Naive B cell (primary cell): ENCODE data around the gene DNAH2. TPM values are rescaled to one million over a fixed set of nuclear protein-coding genes. Genes with fewer than 3 reads are reported as not detected.

Experiments used
- ATAC-seq, 2 donors: fragments of 150-1000 bp; cut with Tn5 transposase; 2 replicates each; pipeline ENCODE4 v1.10.0; 2021; ENCODE audit warnings: low read depth in 2 of 2, mild to moderate bottlenecking in 2 of 2, moderate library complexity in 2 of 2
- DNase-seq: peaks from one replicate; pipeline ENCODE4 v3.0.0; 2022
- H3K27ac Mint-ChIP-seq, 6 donors: one replicate each; pipeline ENCODE4 v1.8.0; 2020 to 2022; ENCODE audit warnings: mild to moderate bottlenecking in 6 of 6, mixed read lengths in 6 of 6, moderate library complexity in 5 of 6, inconsistent platforms in 2 of 6
- H3K27me3 Mint-ChIP-seq, 3 donors: one replicate each; pipeline ENCODE4 v1.8.0; 2021 to 2022; ENCODE audit warnings: mixed read lengths in 3 of 3, mild to moderate bottlenecking in 1 of 3
- H3K36me3 Mint-ChIP-seq, 2 donors: one replicate each; pipeline ENCODE4 v1.8.0; 2020 to 2022; ENCODE audit warnings: mixed read lengths in 2 of 2, inconsistent platforms in 1 of 2, mild to moderate bottlenecking in 1 of 2
- H3K4me1 Mint-ChIP-seq, 3 donors: one replicate each; pipeline ENCODE4 v1.8.0; 2020 to 2022; ENCODE audit warnings: mixed read lengths in 3 of 3, inconsistent platforms in 1 of 3, mild to moderate bottlenecking in 1 of 3, moderate library complexity in 1 of 3
- H3K4me3 Mint-ChIP-seq, 8 donors: one replicate each; pipeline ENCODE4 v1.8.0; 2020 to 2022; ENCODE audit warnings: mild to moderate bottlenecking in 8 of 8, mixed read lengths in 8 of 8, moderate library complexity in 8 of 8, inconsistent platforms in 2 of 8
- H3K9me3 Mint-ChIP-seq, 7 donors: one replicate each; pipeline ENCODE4 v1.8.0; 2020 to 2022; ENCODE audit warnings: mixed read lengths in 7 of 7, mild to moderate bottlenecking in 5 of 7, inconsistent platforms in 2 of 7, moderate library complexity in 1 of 7
- polyA plus RNA-seq, 6 donors: library from polyadenylated mRNA; unstranded; fragments of 300-500 nt; fragmentation: Illumina TruSeq; gene quantifications; one replicate each; pipeline ENCODE4 v1.2.3, GENCODE V29; 2021; ENCODE audit warnings: low read depth in 6 of 6

The DNAH2 gene
- polyA plus RNA-seq, 6 donors from 2014 or later, result not detected

- Mint-ChIP-seq H3K27ac (peak overlapping the region in 1 of 6 donors; percentile 32), H3K27me3 (peaks cover 54 to 89% (median 81%) of the 10 kb centered on the region in 3 donors), H3K4me3 (peak overlapping the region in 3 of 8 donors; percentile 9 to 58 (median 27)), H3K4me1 (peaks cover 30 to 35% (median 34%) of the 10 kb centered on the region in 3 donors), H3K9me3 (peaks cover 0 to 4% (median 0%) of the 10 kb centered on the region in 7 donors), H3K36me3 (peaks cover 4 to 34% of the 10 kb centered on the region in 2 donors)
- DNase-seq (no peak), ATAC-seq (no peak)
These were observed 10.8 kb upstream of the DNAH2 start for GRCh38 chr17:7706631-7707354.

GRCh38 chr17:7707446-7707845, 10.1 kb upstream of the DNAH2 start:
- Mint-ChIP-seq H3K9me3 (peaks cover 0 to 4% (median 0%) of the 10 kb centered on the region in 7 donors), H3K27me3 (peaks cover 59 to 90% (median 82%) of the 10 kb centered on the region in 3 donors)
- DNase-seq, result no peak

GRCh38 chr17:7707858-7708750, 9.4 kb upstream of the DNAH2 start:
- Mint-ChIP-seq H3K4me3 (no peak overlapping the region), H3K9me3 (peaks cover 0 to 4% (median 0%) of the 10 kb centered on the region in 7 donors), H3K36me3 (peaks cover 0 to 22% of the 10 kb centered on the region in 2 donors), H3K4me1 (peaks cover 30 to 35% (median 34%) of the 10 kb centered on the region in 3 donors), H3K27ac (no peak overlapping the region), H3K27me3 (peaks cover 65 to 90% (median 84%) of the 10 kb centered on the region in 3 donors)
- no peak for ATAC-seq
- DNase-seq, result no peak

More at GRCh38 chr17:7707446-7707845, 10.1 kb upstream of the DNAH2 start:
- ATAC-seq, result no peak
- Mint-ChIP-seq H3K4me1 (peaks cover 30 to 35% (median 34%) of the 10 kb centered on the region in 3 donors), H3K36me3 (peaks cover 0 to 29% of the 10 kb centered on the region in 2 donors), H3K4me3 (no peak overlapping the region), H3K27ac (no peak overlapping the region)

- Mint-ChIP-seq H3K27ac (no peak overlapping the region), H3K9me3 (peaks cover 0 to 4% (median 0%) of the 10 kb centered on the region in 7 donors), H3K4me3 (no peak overlapping the region), H3K36me3 (peaks cover 0 to 16% of the 10 kb centered on the region in 2 donors), H3K27me3 (peaks cover 64 to 90% (median 84%) of the 10 kb centered on the region in 3 donors), H3K4me1 (peaks cover 24 to 33% (median 26%) of the 10 kb centered on the region in 3 donors)
- ATAC-seq (no peak), DNase-seq (no peak)
These were observed 8.5 kb upstream of the DNAH2 start for GRCh38 chr17:7709031-7709430.

GRCh38 chr17:7710301-7710700, 7.2 kb upstream of the DNAH2 start:
- peaks cover 16 to 25% (median 17%) of the 10 kb centered on the region in 3 donors for H3K4me1 Mint-ChIP-seq
- H3K4me3 Mint-ChIP-seq, result peak overlapping the region in 2 of 8 donors; percentile 9 to 36
- peaks cover 0 to 16% of the 10 kb centered on the region in 2 donors for H3K36me3 Mint-ChIP-seq
- H3K9me3 Mint-ChIP-seq, result peaks cover 0 to 4% (median 0%) of the 10 kb centered on the region in 7 donors
- DNase-seq, result no peak
- H3K27me3 Mint-ChIP-seq, result peaks cover 58 to 92% (median 87%) of the 10 kb centered on the region in 3 donors
- ATAC-seq, result no peak
- H3K27ac Mint-ChIP-seq, result no peak overlapping the region

DNA sequence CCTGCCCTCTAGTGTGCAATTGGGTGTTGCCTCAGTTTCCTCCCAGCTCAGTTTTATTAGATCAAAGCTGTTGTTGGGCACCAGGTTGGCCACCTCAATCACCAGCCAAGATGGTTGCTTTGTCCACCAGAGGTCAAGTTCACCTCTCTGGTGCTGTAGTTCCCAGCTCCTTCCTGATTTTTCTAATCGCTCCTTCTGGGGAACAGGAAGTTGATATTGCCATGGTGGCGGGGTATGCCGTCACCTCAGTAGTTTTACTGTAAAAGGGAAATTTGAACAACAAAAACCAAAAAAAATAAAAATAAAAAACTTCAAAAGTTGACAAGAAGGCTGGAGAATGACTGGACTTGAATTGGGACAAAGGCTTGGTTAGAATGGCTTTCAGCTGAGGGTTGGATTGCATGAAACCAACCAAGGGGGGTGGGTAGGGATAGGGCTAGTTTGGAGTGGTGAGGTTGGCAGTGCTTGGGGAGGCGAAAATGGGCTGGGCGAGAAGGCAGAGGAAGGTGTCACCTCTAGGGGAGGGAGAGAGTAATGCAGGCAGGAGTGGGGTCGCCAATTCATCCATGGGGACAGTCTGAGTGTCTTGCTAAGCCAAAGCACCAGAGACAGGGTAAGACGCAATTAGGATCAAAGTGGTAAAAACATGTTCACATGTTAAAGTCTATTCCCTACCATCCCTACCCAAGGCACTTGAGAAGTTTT, 6.3 kb upstream of the DNAH2 start:
- peaks cover 10 to 18% (median 12%) of the 10 kb centered on the region in 3 donors for H3K4me1 Mint-ChIP-seq
- H3K27ac Mint-ChIP-seq, result no peak overlapping the region
- peaks cover 0 to 4% (median 0%) of the 10 kb centered on the region in 7 donors for H3K9me3 Mint-ChIP-seq
- H3K27me3 Mint-ChIP-seq, result peaks cover 60 to 92% (median 88%) of the 10 kb centered on the region in 3 donors
- no peak for DNase-seq
- peaks cover 0 to 8% of the 10 kb centered on the region in 2 donors for H3K36me3 Mint-ChIP-seq
- ATAC-seq, result peak in 1 of 2 donors; percentile 49
- H3K4me3 Mint-ChIP-seq, result peak overlapping the region in 2 of 8 donors; percentile 38 to 64

- no peak overlapping the region for H3K4me3 Mint-ChIP-seq
- peaks cover 16 to 25% (median 21%) of the 10 kb centered on the region in 3 donors for H3K4me1 Mint-ChIP-seq
- peaks cover 0 to 7% of the 10 kb centered on the region in 2 donors for H3K36me3 Mint-ChIP-seq
- peak overlapping the region in 1 of 6 donors; percentile 72 for H3K27ac Mint-ChIP-seq
- peaks cover 58 to 92% (median 88%) of the 10 kb centered on the region in 3 donors for H3K27me3 Mint-ChIP-seq
- peak; percentile 40 to 52 for ATAC-seq
- peaks cover 0 to 4% (median 0%) of the 10 kb centered on the region in 7 donors for H3K9me3 Mint-ChIP-seq
- no peak for DNase-seq
These were observed 5.3 kb upstream of the DNAH2 start for GRCh38 chr17:7712111-7712771.

DNA sequence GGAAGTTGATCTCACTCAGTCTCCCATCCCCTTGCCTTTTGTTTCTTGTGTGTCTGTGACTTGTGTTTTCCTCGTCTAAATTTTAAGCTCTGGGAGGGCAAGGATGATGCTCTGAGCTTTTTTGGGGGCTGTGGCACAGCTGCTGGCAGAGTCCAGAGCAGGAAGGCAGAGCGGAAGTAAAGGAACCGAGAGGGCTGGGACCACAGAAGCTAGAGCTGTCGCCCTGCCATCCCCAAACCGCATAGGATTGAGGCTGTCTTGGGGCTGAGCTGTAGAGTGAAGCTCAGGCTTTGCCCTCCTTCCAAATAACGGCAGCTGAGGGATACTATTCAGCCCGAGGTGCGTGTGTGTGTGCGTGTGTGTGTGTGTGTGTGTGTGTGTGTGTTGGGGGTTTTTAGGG, 3.8 kb upstream of the DNAH2 start:
- DNase-seq (no peak), ATAC-seq (no peak)
- Mint-ChIP-seq H3K36me3 (peaks cover 0 to 7% of the 10 kb centered on the region in 2 donors), H3K4me1 (peaks cover 24 to 38% (median 35%) of the 10 kb centered on the region in 3 donors), H3K27me3 (peaks cover 61 to 95% (median 93%) of the 10 kb centered on the region in 3 donors), H3K27ac (peak overlapping the region in 1 of 6 donors; percentile 6), H3K4me3 (peak overlapping the region in 1 of 8 donors; percentile 74), H3K9me3 (peaks cover 0 to 4% (median 0%) of the 10 kb centered on the region in 7 donors)

DNA sequence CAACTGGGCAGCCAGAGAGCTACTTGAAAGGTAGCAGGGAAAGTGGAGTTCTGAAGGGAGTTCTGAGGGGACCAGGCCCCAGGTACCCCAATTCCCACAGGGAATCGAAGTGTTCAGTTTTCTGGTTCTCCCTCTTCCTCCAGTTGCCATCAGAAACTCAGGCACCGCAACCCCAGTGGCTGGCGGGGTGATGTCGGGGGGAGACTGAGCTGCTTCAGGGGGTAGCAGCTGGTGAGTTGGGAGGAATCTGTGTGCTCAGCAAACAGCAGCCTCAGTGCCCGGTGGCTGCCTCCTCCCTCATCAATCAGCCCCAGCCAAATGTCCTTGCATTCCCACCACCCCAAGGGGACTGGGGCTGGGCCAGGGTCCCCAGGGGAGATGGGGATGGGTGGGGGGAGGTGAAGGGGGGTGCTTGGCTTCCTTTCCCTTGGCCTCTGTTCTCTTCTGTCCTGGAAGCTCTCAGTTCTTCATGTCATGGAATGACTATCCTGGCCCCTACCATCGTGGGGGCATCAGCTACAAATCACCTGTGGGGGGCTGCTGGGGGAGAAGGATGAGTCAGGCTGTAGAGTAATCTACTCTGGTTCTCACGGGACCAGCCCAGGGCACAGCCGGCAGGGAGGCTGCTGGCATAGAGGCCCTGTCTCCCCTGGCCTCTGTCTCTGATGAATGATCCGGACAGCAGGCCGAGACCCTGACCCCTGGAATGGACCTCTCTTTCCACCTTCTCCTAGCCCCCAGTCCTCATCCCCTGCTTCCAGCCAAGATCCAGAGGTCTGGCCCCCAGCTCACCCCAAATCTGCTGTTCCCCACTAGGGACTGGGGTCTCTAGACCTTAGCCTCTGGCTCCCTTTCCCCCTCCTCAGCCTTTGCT, 2.6 kb upstream of the DNAH2 start:
- H3K36me3 Mint-ChIP-seq, result peaks cover 0 to 4% of the 10 kb centered on the region in 2 donors
- no peak for DNase-seq
- peaks cover 23 to 34% (median 33%) of the 10 kb centered on the region in 3 donors for H3K4me1 Mint-ChIP-seq
- peaks cover 66 to 99% (median 99%) of the 10 kb centered on the region in 3 donors for H3K27me3 Mint-ChIP-seq
- H3K4me3 Mint-ChIP-seq, result peak overlapping the region in 2 of 8 donors; percentile 42 to 51
- no peak overlapping the region for H3K27ac Mint-ChIP-seq
- peaks cover 0 to 4% (median 0%) of the 10 kb centered on the region in 7 donors for H3K9me3 Mint-ChIP-seq
- no peak for ATAC-seq

DNA sequence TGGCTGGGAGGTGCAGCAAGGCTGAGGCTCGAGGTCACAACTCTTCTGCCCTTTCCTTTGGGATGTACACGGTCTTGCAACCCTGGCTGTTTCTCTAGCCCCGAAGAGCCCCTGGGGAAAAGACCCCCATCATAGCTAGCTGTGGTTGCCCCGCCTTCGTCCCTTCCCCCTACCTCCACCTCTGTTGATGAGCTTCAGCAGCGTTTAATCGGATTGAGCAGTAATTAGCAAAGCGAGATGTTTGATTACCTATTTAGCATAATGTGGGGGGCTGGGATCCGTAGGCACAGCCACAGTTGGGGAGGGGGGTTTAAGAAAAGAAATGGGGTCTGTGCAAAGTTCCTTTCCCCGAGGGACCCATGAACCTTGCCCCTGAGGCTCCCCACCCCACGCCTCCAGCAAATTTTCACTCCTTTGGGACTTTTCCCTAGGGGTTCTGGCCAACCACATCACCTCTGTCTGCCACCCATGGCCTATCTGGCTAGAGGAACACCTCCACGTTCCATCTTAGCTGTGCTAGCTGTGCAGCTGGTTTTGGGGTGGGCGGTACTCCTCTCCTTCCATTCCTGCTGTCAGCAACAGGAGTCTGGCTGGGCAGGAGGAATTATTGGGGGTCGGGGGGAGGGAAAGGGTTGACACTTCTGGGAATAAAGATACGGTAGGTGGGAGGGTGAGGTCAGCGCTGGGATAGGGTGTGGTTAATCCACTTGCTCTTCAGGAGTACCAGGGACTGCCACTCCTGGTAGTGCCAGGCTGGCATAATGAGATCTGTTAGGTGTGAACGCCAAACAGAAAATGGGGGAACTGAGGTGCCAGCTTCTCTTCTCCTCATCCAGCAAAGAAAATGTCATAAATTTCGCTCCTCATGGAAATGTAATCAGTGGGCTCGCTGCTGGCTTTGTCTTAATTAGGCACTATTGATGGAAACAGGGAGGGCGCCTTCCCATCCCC, 1.3 kb upstream of the DNAH2 start:
- no peak for DNase-seq
- peak overlapping the region in 1 of 6 donors; percentile 33 for H3K27ac Mint-ChIP-seq
- H3K36me3 Mint-ChIP-seq, result no peaks in the 10 kb centered on the region
- ATAC-seq, result no peak
- peaks cover 59 to 99% (median 97%) of the 10 kb centered on the region in 3 donors for H3K27me3 Mint-ChIP-seq
- H3K4me1 Mint-ChIP-seq, result peaks cover 16 to 26% (median 23%) of the 10 kb centered on the region in 3 donors
- peak overlapping the region in 6 of 8 donors; percentile 30 to 80 (median 68) for H3K4me3 Mint-ChIP-seq
- peaks cover 0 to 2% (median 0%) of the 10 kb centered on the region in 7 donors for H3K9me3 Mint-ChIP-seq
